GM12878 (cell line): Measurements from ENCODE around the gene SNAPC2. TPM values are rescaled to one million over a fixed set of nuclear protein-coding genes. Genes with fewer than 3 reads are reported as not detected.

ENCODE experiments used
- ATAC-seq: fragments of 200-7000 bp; cut with Tn5 transposase; 3 replicates; pipeline ENCODE4 v1.9.1; 2020; ENCODE audit warnings: mild to moderate bottlenecking, moderate library complexity
- BruUV-seq: library from RNA; stranded (reverse); fragments of 400-500 nt; replicated peaks from 2 replicates; lab custom pipeline; 2021; lab: Mats Ljungman, UMichigan
- CTCF ChIA-PET: fragments of 300-600 bp; sonication (Branson Sonifier 250); formaldehyde crosslinking; extraction: SDS; loops from one replicate; lab custom pipeline; 2021; ENCODE audit warnings: inconsistent platforms; lab: Yijun Ruan, JAX
- POLR2A ChIA-PET: fragments of 350-600 bp; formaldehyde crosslinking; extraction: SDS; loops from one replicate; lab custom pipeline; 2021; ENCODE audit warnings: inconsistent platforms; lab: Charles Lee
- RAD21 ChIA-PET: fragments of 300-600 bp; sonication (Branson Sonifier 250); formaldehyde crosslinking; loops from one replicate; lab custom pipeline; 2023; ENCODE audit warnings: antibody characterized with exemption; ENCODE audit not compliant: unreplicated experiment; lab: Charles Lee
- SMC1A ChIA-PET: fragments of 300-600 bp; sonication (Branson Sonifier 250); formaldehyde crosslinking; loops from one replicate; lab custom pipeline; 2023; ENCODE audit not compliant: unreplicated experiment, uncharacterized antibody; lab: Charles Lee
- DNase-seq: peaks from one replicate; pipeline ENCODE4 v3.0.0-alpha.2; 2011; ENCODE audit warnings: low read depth, low spot score
- FAIRE-seq: peaks from 3 replicates; lab custom pipeline; 2011; peaks lifted over from hg19 to GRCh38; lab: Jason Lieb, UNC
- H2AFZ ChIP-seq: 2 replicates; pipeline ENCODE4 v1.6.0; 2011; ENCODE audit warnings: low read depth, low read length, control low read depth; ENCODE audit not compliant: control insufficient read depth
- H3K27ac ChIP-seq: 2 replicates; pipeline ENCODE4 v1.5.1; 2011; ENCODE audit warnings: control low read depth; ENCODE audit not compliant: control insufficient read depth, insufficient read depth
- H3K27me3 ChIP-seq, 2 experiments: replicated peaks in 1 of 2; 2 replicates each; pipeline versions ENCODE4 v1.6.0 to v1.6.1; 2011; ENCODE audit warnings: low read length in 1 of 2; ENCODE audit not compliant: control insufficient read depth in 2 of 2, insufficient read depth in 2 of 2
- H3K36me3 ChIP-seq, 2 experiments: 2 replicates each; pipeline ENCODE4 v1.5.1; 2011; ENCODE audit warnings: low read length in 1 of 2; ENCODE audit not compliant: control insufficient read depth in 2 of 2, insufficient read depth in 2 of 2
- H3K4me1 ChIP-seq: 2 replicates; pipeline ENCODE4 v1.6.1; 2011; ENCODE audit warnings: mild to moderate bottlenecking, low read length, moderate library complexity, mixed read lengths; ENCODE audit not compliant: control insufficient read depth, insufficient read depth
- H3K4me2 ChIP-seq: 2 replicates; pipeline ENCODE4 v1.6.0; 2011; ENCODE audit warnings: control low read depth; ENCODE audit not compliant: control insufficient read depth, insufficient read depth
- H3K4me3 ChIP-seq: fragments of 200-600 bp; sonication (generic); 2 replicates; pipeline ENCODE4 v1.5.1; 2016
- H3K79me2 ChIP-seq: 2 replicates; pipeline ENCODE4 v1.6.0; 2011; ENCODE audit warnings: low read length; ENCODE audit not compliant: control insufficient read depth, insufficient read depth
- H3K9ac ChIP-seq: 2 replicates; pipeline ENCODE4 v1.8.0; 2011; ENCODE audit warnings: low read length, control low read depth, mixed read lengths; ENCODE audit not compliant: control insufficient read depth, insufficient read depth
- H3K9me3 ChIP-seq: replicated peaks from 3 replicates; pipeline ENCODE4 v1.5.1; 2011; ENCODE audit warnings: mild to moderate bottlenecking, low read length; ENCODE audit not compliant: control insufficient read depth, insufficient read depth
- H4K20me1 ChIP-seq: 2 replicates; pipeline ENCODE4 v1.6.0; 2011; ENCODE audit not compliant: control insufficient read depth, insufficient read depth
- BCL11A ChIP-seq: IDR thresholded peaks from 2 replicates; pipeline ENCODE4 v1.6.1; 2011; ENCODE audit warnings: low read depth, low read length
- BRCA1 ChIP-seq: IDR thresholded peaks from 2 replicates; pipeline ENCODE4 v1.6.1; 2011; ENCODE audit warnings: low read depth, low read length, improper control_type of control experiment
- HDAC6 ChIP-seq: fragments of 200-600 bp; sonication (generic); IDR thresholded peaks from one replicate; pipeline ENCODE4 v1.8.0; 2017; ENCODE audit warnings: antibody characterized with exemption; ENCODE audit not compliant: unreplicated experiment
- MAX ChIP-seq: IDR thresholded peaks from 2 replicates; pipeline ENCODE4 v1.6.1; 2012; ENCODE audit warnings: low read depth, low read length, improper control_type of control experiment
- NR2C2 ChIP-seq: IDR thresholded peaks from 2 replicates; pipeline ENCODE4 v1.6.1; 2011; ENCODE audit warnings: borderline replicate concordance, low read depth; ENCODE audit not compliant: control insufficient read depth, insufficient read length
- PBX3 ChIP-seq: IDR thresholded peaks from 2 replicates; pipeline ENCODE4 v1.6.1; 2011; ENCODE audit warnings: mild to moderate bottlenecking, low read depth, low read length, moderate library complexity; ENCODE audit not compliant: insufficient replicate concordance
- SMARCA5 ChIP-seq: fragments of 450-650 bp; IDR thresholded peaks from 2 replicates; pipeline ENCODE4 v1.6.1; 2017; ENCODE audit warnings: mild to moderate bottlenecking
- STAT3 ChIP-seq: IDR thresholded peaks from 2 replicates; pipeline ENCODE4 v1.6.1; 2011; ENCODE audit warnings: low read depth, low read length, improper control_type of control experiment
- TAF1 ChIP-seq: IDR thresholded peaks from 2 replicates; pipeline ENCODE4 v1.6.1; 2011; ENCODE audit warnings: mild to moderate bottlenecking, low read depth, low read length, borderline replicate concordance
- WGBS: methylation state at CpG from one replicate; pipeline ENCODE4 v1.1.6; 2016; ENCODE audit warnings: low lambda C conversion rate; ENCODE audit not compliant: insufficient replicate concordance, insufficient coverage; ENCODE audit errors: missing lambda C conversion rate; 5-methylcytosine and 5-hydroxymethylcytosine counted together
- in situ Hi-C: fragments of 300-500 bp; cut with MboI; formaldehyde crosslinking; loops from 9 replicates; pipeline ENCODE4 v1.14.3; 2018; ENCODE audit warnings: mixed read lengths
- intact Hi-C: fragments of 100-400 bp; cut with micrococcal nuclease; formaldehyde crosslinking; loops from one replicate; pipeline ENCODE4 v1.14.2; 2022; ENCODE audit not compliant: unreplicated experiment
- polyA plus RNA-seq, 11 experiments: library from polyadenylated mRNA; depleted of rRNA in 4 of 11; unstranded in 6 of 11; stranded (reverse) in 5 of 11; fragments of >200 nt; fragmentation: Nextera tagmentation in 4 of 11; fragmentation: Illumina TruSeq in 1 of 11; extraction: Ambion mirVana in 4 of 11; extraction: Trizol in 1 of 11; gene quantifications; 1 replicate in 1 of 11; 2 replicates in 10 of 11; pipeline versions ENCODE4 v1.2.1 to v1.2.3, GENCODE V29; 2011 to 2016; ENCODE audit warnings: inconsistent platforms in 2 of 11, missing spikeins in 2 of 11, low read depth in 1 of 11
- total RNA-seq, 4 experiments: library from RNA; depleted of rRNA in 3 of 4; stranded (reverse); fragments of >200 nt in 3 of 4; fragmentation: Illumina TruSeq in 1 of 4; extraction: Trizol in 1 of 4; gene quantifications; 2 replicates each; pipeline versions ENCODE4 v1.2.1 to v1.2.3, GENCODE V29; 2013 to 2021

SNAPC2 gene
- total and polyA plus RNA-seq, 10 of the 15 experiments (the other 5 are each of a cell fraction or from before 2014, with no cell fraction given), result 0.19 to 20.8 (median 12.6) TPM

GRCh38 chr19:7963566-7963965, 43.4 kb downstream of the SNAPC2 start:
- Histone ChIP-seq H3K4me2 (no peak overlapping the region), H3K27ac (no peak overlapping the region), H3K4me1 (no peaks in the 10 kb centered on the region), H3K36me3 (peaks cover 28 to 29% of the 10 kb centered on the region in 2 experiments; a peak in 3 of 4 replicates), H3K9ac (no peak overlapping the region), H3K79me2 (no peaks in the 10 kb centered on the region), H4K20me1 (no peaks in the 10 kb centered on the region), H3K27me3 (no peaks in the 10 kb centered on the region), H3K4me3 (no peak overlapping the region), H2AFZ (no peak overlapping the region), H3K9me3 (no peaks in the 10 kb centered on the region)
- TF ChIP-seq HDAC6 (no peak), BCL11A (no peak), PBX3 (no peak), MAX (no peak), BRCA1 (no peak), TAF1 (no peak), NR2C2 (no peak), STAT3 (no peak), SMARCA5 (no peak)
- DNase-seq (no peak), FAIRE-seq (no peak), ATAC-seq (no peak)
- CTCF ChIA-PET, result no interaction called here
- RAD21 ChIA-PET, result no interaction called here
- in situ Hi-C loops (no loop called here), intact Hi-C loops (no loop called here)
- POLR2A ChIA-PET, result no interaction called here
- SMC1A ChIA-PET, result no interaction called here
- BruUV-seq, result no TSS peak
- 97% methylated on average over 25 of the region's 25 CpGs for WGBS
